ENCODE results near the gene NPLOC4.

The NPLOC4 gene

DNA sequence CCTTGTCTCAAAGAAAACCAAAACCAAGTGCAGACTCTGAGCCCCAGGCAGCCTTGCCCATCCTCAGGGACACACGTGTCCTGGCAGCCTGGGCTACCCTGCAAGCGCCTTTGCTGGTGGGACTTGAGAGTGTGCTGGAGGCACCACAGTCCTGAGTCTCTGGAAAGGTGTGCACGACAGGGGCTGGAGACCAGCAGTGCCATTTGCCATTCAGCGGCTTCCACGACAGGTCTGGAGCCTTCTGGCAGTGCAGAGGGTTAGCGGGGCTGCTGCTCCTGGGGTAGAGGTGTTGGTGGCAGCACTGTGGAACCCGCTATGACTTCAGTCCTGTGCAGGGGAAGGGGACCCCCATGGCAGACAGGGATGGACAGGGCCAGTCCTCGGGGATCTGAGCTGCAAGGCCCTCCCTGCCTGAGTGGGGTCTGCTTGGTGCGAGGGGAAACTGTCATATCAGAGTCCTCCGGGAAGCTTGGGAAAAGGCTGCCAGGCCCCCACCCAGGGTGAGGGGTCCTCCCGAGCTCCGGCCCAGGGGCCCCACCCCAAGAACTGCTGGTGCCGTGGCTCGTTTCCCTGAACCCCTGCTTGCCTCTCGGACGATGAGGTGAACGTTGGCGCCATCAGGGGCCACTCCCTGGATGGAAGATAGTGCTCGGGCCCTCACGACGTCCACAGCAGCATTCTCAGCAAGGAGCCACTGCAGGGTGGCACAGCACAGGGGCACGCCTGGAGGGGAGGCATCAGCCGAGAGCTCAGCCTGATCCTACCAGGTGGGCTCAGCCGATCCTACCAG lies 91.6 kb downstream of the NPLOC4 start:
- no peak for DNase-seq (ENCODE audit: low spot score)

DNA sequence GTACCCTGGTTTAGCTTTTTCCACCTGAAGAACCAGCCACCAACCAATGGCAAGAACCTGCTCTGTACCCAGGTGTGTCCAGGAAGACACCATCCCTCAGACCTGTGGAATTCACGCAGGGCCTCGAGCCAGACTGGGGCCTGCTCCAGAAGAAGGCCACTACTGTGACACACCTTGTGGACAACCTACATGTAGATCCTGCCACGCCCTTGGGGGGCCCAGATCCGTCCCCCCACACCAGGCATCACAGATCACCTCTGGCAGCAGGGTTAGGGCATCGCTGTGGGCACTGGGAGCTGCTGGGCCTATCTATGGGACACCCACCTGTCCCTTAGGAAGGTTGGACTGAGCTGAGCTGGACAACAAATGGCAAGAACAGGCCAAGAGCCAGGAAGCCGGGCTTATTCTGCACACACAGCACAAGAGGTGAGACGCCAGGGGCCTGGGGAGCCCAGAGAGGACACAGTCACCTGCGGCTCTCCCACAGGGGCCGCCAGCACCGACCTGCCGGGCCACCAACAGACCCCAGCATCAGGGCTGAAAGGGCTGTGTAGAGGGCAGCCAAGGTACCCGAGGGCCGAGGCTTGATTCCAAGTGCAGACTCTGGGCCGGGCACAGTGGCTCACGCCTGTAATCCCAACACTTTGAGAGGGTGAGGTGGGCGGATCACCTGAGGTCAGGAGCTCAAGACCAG lies 92.5 kb downstream of the NPLOC4 start:
- DNase-seq (ENCODE audit: low spot score): no peak

DNA sequence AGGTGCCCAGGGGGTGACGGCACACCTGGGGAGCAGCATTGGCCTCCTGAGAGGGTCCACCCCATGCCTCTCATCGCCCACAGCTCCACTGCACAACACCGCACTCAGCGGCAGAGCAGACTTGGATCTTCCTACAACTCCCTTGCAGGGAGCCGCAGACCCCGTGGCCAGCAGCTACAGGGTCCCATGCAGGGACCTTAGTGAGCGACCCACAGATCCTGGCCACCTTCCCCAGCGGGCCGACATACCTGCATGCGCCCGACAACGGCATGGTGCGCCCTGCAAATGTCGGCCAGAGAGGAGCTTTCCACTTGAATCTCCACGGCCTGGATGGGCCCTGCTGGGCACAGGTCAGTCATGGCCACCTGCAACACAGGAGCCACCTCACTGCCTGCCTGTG lies 93.2 kb downstream of the NPLOC4 start:
- no peak for DNase-seq (ENCODE audit: low spot score)

DNA sequence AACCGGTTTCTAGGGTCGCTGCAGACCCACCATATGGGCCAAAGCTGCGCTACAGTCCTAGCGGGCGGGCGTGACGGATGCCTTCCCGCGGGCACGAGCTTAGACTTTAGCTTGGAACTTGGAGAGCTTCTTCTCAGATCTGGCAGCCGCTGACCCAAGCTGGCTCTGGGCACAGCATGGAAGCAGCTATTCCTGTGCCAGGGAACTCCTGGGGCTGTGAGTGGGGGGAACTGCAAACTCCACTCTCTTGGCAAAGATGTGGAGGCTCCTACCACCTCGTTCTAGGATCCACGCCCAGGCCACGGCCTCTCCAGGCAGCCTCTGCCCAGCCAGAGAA lies 93.6 kb downstream of the NPLOC4 start:
- DNase-seq (ENCODE audit: low spot score): no peak

DNA sequence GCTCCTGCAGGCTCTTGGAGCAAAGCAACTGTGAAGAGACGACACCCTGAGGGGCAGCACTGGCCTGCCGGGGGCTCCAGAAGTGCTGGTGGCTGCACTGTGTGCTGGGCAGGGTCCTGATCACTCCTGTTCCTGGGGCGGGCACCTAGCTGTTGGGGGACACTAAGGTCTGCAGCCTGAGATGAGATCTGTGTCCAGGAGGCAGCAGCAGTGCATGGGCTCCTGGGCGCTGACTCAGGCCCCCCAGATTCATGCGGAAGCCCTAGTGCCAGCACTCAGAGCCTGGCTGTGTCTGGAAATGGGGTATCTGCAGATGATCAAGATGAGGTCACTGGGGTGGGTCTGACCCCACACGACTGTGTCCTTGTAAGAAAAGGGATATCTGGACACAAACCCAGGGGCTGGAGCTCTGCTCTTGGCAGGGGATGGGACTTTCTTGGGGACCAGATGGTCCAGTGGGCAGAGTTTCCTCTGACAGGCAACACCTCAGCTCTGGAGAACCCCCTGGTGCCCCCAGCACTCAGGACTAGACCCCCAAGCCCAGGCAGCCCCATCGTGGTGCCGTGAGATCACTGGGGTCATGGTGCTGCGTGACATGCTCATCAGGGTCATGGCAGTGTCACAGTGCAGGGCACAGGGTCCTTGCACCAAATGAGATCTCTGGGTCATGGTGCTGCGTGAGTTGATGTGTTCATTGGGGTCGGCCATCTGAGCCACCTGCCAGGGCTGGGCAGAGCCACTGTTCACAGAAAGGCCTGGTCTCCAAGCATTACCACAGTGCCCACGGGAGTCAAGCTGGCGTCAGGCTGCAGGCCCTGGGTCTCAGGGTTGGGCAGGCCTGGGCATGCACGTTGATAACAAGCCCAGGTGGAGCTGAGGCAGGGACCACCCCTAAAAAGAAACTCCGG lies 94.2 kb downstream of the NPLOC4 start:
- no peak for DNase-seq (ENCODE audit: low spot score)

DNA sequence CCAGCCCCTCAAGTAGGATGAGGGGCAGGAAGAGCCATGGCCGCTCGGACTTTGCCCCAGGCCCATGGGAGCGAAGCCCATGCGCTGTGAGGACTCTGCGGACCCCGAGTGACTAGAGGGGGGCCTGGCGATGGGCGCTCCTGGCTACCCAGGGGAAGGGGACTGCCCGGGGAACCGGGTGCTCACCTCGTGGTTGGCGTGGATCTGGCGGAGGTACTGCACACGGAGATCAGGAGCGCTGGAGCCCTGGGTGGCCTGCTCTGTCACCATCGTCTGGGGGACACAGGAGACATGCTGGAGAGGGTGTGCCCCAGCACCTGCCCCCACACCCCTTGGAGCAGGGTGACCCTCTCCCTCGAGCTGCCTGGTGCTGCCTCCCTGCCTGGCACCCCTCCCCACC lies 95.8 kb downstream of the NPLOC4 start:
- no peak for DNase-seq (ENCODE audit: low spot score)

DNA sequence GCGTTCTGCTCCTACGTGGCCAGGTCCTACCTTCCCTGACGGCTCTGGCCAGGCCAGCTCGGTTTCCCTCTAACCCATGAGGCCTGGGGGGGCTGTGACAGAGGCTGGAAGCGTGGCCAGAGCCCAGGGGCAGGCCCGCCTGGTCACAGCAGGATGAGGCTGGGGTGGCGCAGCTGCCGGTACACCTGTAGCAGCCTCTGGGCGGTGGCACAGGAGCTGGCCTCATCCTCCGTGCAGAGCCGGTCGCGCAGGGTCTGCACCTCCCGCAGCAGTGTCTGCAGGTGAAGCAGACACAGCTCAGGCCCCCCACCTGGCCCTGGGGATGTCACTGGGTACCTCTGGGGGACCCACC lies 96.3 kb downstream of the NPLOC4 start:
- no peak for DNase-seq (ENCODE audit: low spot score)

DNA sequence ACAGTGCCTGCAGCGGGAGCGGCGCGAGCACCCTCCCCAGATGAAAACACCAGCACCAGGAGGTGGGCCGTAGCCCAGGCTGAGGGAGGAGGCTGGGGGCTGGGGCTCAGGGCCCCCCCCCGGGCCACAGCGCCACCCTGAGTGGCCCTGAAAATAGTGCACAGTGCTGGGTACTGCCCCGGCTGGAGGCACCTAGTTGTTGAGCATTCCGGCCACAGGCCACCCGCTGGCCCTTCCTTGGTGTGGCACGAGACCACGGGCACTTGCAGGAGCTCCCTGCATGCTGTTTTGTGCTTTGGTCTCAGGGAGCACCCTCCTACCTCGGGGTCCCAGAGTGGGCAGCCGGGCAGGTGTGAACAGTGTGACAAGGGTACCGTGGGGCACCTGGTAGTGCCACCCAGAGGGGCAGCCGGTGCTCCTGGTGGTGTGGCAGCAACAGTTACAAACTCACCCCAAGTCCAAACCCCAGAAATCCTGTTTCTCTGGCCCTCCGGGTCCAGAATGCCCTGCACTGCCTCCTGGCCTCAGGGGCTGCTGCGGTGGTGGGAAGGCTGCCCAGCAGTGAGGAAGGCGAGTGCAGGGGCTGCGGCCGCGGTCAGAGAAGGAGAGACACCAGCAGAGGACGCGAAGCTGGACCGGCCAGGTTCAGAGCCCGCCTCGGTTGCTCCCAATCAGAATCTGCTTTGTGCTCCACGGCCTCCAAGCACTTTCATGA lies 96.8 kb downstream of the NPLOC4 start:
- no peak for DNase-seq (ENCODE audit: low spot score)

DNA sequence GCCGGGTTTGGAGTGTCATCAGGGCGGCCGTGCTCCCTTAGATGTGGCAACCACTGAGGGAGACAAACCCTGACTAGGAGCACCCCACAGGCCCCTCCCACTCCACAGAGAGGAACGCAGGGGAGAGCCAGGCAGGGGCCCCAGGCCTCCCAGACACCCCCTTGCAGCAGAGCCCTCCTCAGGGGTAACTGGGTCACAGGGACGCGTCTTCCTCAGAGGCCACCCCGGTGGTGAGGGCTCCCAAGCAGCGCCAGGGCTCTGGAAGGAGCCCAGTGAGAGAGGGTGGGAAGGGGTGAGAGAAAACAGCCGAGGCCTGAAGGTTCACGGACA lies 97.4 kb downstream of the NPLOC4 start:
- no peak for DNase-seq (ENCODE audit: low spot score)

DNA sequence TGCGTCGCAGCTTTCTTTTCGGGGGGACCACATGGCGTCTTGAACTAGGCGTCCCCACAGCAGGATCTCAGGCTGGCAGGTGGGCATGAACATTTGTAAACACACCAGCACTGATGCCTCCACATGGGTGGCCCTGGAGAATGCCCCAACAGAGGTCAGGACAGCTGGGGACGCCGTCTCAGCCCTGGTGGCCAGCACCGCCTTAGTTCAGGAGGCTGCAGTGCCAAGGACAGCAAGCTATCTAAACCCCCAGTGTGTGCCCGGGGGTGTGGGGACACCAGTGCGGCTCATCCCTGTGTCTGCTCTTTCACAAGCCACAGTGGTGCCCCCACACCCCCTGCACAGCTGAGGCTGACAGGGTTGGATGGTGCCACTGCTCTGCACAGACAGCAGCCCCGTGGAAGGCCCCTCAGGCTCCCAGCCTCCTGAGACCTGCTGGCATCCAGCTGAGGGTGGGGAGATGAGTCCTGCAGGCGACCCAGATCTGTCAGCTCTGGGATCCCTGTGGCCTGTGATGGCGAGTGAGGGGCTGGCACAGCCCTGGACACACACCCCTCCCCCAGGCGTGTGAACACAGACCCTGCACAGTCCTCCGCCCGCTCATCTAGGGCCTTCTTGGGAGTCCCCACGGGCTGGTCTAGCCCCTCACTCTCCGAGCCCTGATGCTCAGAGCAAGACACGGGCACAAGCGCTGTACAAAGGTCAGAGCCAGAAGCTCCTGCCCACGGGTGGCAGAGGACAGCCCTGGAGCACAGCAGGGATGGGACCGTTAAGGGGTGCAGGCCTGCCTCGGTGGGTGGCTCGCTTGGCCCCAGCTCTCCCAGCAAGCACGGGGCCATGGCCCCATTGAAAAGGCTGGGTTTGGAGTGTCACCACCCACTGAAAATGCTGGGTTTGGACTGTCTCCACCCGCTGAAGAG lies 98.0 kb downstream of the NPLOC4 start:
- no peak for DNase-seq (ENCODE audit: low spot score)

DNA sequence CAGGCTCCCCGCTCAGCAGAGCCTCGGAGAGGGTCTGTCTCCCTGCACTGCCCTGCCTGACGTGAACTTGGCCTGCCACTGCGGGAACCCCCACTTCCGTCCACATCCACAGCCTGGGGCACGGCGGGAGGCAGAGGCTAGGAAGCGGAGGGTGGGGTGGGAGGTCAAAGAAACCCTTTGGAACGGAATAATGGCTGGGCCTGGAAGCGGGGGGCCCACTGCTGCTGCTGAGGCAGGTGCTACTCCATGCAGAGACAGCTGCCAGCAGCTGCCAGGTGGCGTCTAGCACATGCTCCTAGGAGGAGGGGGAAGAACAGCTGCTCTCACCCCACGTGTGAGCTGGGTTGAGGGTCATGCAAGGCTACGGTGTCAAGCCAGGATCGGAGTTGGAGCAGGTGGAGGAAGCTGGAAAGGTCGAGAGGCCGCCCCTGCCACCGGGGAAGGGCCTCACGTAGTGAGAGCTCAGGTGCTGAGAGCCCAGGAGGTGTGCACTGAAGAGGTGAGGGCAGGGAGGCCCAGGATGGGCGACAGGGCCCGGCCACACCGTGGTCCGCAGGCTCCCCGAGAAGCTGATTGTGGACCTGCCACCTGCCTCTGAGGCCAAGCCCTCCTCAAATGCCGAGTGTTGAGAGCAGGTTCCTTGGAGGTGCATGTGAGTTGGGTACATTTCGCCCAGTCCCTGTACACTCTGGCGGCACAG lies 98.9 kb downstream of the NPLOC4 start:
- DNase-seq (ENCODE audit: low spot score): no peak

DNA sequence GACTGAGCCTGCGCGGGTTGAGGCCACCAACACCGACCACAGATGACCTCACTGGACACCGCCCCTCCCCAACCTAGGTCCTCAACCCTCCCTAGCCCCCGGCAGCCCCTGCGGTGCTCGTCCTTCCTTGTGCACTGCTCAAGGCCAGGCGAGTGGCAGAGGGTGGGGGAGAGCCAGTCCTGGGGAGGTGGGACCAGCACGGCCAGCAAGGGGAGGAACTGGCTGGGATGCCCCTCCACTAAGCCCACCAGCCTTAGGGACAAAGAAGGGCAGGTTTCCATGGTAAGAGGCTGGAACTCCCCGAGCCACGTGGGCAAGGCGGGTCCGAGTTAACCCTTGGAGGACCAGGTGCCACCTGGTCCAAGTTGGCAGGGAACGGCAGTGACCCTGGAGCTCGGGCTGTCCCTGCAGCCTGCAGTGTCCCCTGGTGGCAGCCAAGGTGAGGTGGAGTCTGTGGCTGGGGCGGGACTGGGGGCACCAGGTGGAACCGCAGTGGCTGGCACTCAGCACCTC lies 99.5 kb downstream of the NPLOC4 start:
- no peak for DNase-seq (ENCODE audit: low spot score)

DNA sequence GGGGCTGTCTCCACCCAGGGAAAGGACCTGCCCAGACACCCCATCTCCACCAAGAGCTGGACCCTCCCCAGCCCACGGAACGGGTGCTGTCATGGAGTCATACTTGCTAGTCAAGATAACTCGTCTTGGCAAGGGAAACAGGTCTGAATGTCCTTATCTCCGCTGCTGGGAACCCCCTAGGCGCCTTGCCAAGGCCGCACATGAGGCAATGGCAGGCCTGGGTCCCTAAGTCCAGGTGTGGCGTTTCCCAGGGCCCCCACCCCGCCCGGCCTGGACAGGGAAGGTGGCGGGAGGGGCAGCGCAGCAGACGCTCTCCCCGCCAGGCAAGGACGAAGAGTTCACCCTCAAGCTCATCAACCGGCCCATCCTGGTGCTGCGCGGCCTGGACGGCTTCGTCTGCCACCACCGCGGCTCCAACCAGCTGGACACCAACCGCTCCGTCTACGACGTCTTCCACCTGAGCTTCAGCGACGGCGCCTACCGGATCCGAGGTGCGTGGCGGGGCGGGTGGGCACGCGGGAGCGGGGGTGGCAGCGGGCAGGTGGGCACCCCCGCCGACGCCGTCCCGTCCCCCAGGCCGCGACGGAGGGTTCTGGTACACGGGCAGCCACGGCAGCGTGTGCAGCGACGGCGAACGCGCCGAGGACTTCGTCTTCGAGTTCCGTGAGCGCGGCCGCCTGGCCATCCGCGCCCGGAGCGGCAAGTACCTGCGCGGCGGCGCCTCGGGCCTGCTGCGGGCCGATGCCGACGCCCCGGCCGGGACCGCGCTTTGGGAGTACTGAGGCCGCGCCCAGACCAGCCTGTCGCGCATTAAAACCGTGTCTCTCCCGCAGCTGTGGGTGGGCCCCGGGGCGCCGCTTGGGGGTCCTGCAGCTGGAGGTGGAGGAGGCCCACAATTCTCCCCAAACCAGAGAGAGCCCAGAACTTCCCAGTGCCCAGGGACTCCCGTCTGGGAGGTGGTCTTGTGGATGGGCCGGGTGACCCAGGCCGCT lies 100.3 kb downstream of the NPLOC4 start:
- DNase-seq (ENCODE audit: low spot score): no peak

DNA sequence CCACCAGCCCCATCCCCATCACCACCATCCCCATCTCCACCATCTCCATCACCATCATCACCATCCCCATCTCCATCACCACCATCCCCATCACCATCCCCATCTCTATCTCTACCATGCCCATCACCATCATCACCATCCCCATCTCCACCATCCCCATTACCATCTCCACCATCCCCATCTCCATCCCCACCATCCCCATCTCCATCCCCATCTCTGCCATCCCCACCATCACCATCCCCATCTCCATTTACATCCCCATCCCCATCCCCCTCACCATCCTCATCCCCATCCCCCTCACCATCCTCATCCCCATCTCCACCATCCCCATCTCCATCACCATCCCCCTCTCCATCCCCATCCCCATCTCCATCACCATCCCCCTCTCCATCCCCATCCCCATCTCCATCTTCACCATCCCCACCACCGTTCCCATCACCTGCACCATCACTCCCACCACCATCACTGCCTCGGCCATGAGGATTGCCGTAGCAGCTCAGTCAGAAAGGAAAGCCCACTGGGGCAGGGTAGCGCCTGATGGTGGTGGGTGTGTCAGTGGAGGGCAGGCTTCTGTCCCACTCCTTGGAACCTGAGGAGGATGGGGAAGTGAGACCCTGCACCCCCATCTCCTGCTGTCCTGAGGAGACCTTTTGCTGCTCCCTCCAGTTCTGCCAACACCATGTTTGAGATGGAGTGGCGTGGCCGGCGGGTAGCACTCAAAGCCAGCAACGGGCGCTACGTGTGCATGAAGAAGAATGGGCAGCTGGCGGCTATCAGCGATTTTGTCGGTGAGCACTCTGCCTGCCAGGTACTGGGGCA lies 101.2 kb downstream of the NPLOC4 start:
- no peak for DNase-seq (ENCODE audit: low spot score)

DNA sequence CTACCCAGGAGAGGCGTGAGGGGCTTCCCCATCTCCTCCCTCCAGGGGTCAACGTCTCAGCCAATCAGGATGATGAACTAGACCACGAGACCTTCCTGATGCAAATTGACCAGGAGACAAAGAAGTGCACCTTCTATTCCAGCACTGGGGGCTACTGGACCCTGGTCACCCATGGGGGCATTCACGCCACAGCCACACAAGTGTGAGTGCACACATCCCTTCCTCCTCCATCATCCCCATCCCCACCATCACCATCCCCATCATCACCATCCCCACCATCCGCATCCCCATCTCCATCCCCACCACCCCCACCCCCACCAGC lies 101.9 kb downstream of the NPLOC4 start:
- DNase-seq (ENCODE audit: low spot score): no peak

DNA sequence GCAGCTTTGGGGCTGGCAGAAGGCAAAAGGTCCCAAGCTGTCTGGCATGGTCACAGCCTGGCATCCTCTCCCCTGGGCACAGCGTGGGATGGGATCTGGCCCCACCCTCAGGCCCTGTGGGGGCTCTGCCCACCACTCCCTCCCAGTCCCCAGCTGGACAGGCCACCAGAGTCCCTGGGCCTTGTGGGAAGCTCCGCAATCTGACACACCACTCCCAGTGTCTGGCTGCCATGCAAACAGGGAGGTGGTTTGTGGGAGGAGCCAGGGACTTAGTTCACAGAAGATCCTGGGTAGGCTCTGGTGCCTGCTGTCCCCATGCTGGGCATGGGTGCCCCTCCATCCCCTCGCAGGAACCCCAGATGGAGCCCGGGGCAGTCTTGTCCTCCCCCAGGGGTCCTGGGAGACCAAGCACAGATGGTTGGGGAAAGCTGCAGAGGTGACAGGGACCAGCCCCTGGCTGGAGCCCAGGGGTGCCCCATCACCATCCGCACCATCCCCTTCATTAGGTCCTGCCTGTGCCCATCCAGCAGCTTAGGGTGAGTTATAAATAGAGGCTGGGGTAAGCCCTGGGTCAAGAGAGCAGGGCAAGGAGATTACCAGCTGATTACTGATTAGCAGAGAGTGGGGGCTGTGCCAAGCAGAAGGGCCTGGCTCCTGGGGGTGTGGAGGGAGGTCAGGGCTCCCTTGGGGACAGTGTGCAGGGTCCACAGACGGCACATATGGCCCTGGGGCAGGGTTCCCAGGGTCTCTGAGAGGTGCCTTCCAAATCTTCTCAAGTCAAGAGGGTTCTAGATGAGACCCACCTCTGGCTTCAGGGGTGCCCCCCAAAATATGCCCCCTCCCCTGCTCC lies 102.5 kb downstream of the NPLOC4 start:
- DNase-seq (ENCODE audit: low spot score): no peak

DNA sequence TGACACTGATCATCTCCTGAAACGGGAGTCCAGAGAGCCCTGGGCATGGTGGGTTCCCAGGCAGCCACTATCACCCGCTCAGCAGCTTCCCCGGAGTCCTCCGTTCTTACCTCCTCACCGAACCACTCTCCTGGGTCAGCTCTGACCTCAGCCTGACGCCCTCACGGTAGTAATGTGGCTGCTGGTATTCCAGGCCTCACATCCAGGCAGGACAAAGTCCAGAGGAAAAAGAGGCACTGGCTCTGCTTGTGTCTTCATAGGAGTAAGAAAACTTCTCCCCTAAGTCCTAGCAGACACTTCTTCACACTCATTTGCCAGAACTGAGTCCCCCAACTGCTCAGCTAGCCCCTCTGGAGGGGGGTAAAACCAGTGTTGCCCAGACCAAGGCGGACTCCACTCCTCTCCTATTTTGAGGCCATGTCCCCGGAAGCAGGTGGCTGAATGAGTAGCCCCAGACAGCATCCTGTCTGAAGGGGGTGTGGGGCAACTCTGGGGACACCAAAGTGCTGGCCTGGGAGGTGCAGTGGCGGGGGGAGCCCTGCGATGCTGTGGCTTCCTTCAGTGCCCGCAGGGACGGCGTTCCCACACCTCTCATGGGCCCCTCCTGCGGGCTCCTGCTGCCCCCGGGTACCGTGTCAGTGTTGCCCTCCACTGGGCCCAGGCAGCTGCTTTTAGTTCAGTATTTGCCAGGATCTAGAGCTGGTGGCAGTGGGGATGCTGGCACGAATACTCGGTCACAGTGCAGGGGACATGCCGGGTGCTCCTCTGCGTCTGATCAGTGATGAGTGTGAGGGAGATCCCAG lies 103.4 kb downstream of the NPLOC4 start:
- DNase-seq (ENCODE audit: low spot score): no peak

Data from putamen (tissue), 1 donor.